SU-DHL-6 (cell line): ENCODE measurements around the gene GIPC3.

ENCODE experiments used
- H2AFZ ChIP-seq: fragments of 200-600 bp; sonication (generic); 2 replicates; pipeline ENCODE4 v1.6.1; 2014; ENCODE audit warnings: low read depth, mild to moderate bottlenecking, moderate library complexity, mixed read lengths, antibody characterized with exemption, low read length; ENCODE audit not compliant: severe bottlenecking
- H3F3A ChIP-seq: fragments of 200-600 bp; shearing (Covaris generic); 2 replicates; pipeline ENCODE4 v1.6.0; 2016; ENCODE audit warnings: antibody characterized with exemption, mild to moderate bottlenecking; ENCODE audit not compliant: insufficient read depth
- H3K27ac ChIP-seq: fragments of 200-600 bp; sonication (generic); 2 replicates; pipeline ENCODE4 v1.5.1; 2016; ENCODE audit warnings: low read depth, mild to moderate bottlenecking, low read length, moderate library complexity, mixed read lengths
- H3K27me3 ChIP-seq: fragments of 200-600 bp; sonication (generic), shearing (Covaris generic); 2 replicates; pipeline ENCODE4 v1.6.0; 2014; ENCODE audit warnings: mild to moderate bottlenecking, low read length
- H3K36me3 ChIP-seq: fragments of 200-600 bp; sonication (generic); 2 replicates; pipeline ENCODE4 v1.6.1; 2014; ENCODE audit warnings: mild to moderate bottlenecking, low read length, mixed read lengths
- H3K4me2 ChIP-seq: fragments of 300-600, 200-600 bp; shearing (Covaris generic), sonication (generic); 2 replicates; pipeline ENCODE4 v1.6.0; 2014; ENCODE audit warnings: low read length, low read depth, mild to moderate bottlenecking; ENCODE audit not compliant: poor library complexity, severe bottlenecking
- H3K4me3 ChIP-seq: fragments of 200-600 bp; sonication (generic); 2 replicates; pipeline ENCODE4 v1.5.1; 2014; ENCODE audit warnings: antibody characterized with exemption, low read length, mild to moderate bottlenecking, mixed read lengths; ENCODE audit not compliant: insufficient read depth, poor library complexity, severe bottlenecking
- H3K79me2 ChIP-seq: fragments of 200-600 bp; sonication (generic); 2 replicates; pipeline ENCODE4 v1.6.1; 2014; ENCODE audit warnings: mild to moderate bottlenecking, low read length, moderate library complexity; ENCODE audit not compliant: insufficient read depth
- H3K9ac ChIP-seq: fragments of 200-600 bp; sonication (generic); 2 replicates; pipeline ENCODE4 v1.7.0; 2014; ENCODE audit warnings: mild to moderate bottlenecking, low read length
- H3K9me2 ChIP-seq: fragments of 200-600 bp; sonication (generic); replicated peaks from 2 replicates; pipeline ENCODE4 v1.6.1; 2014; ENCODE audit warnings: low read length; ENCODE audit not compliant: insufficient read depth
- H3K9me3 ChIP-seq: fragments of 200-600 bp; sonication (generic); 2 replicates; pipeline ENCODE4 v1.6.1; 2014; ENCODE audit warnings: low read length, mixed read lengths; ENCODE audit not compliant: insufficient read depth
- H4K20me1 ChIP-seq: fragments of 200-600 bp; sonication (generic); 2 replicates; pipeline ENCODE4 v1.6.1; 2014; ENCODE audit warnings: low read depth, mild to moderate bottlenecking, antibody characterized with exemption, low read length, moderate library complexity, mixed read lengths
- EZH2phosphoT487 ChIP-seq: fragments of 200-600 bp; sonication (generic), shearing (Covaris generic); conservative IDR thresholded peaks from 2 replicates; pipeline ENCODE4 v1.6.1; 2018; ENCODE audit warnings: mild to moderate bottlenecking, antibody characterized with exemption, low read length, moderate library complexity, mixed read lengths
- TF ChIP-seq, protein P1 (sequence below): fragments of 200-600 bp; sonication (generic); IDR thresholded peaks from one replicate; pipeline ENCODE4 v1.5.1; 2017; ENCODE audit warnings: antibody characterized with exemption, mild to moderate bottlenecking, low read length, moderate library complexity; ENCODE audit not compliant: insufficient read depth, poor library complexity, severe bottlenecking

GIPC3 gene

DNA sequence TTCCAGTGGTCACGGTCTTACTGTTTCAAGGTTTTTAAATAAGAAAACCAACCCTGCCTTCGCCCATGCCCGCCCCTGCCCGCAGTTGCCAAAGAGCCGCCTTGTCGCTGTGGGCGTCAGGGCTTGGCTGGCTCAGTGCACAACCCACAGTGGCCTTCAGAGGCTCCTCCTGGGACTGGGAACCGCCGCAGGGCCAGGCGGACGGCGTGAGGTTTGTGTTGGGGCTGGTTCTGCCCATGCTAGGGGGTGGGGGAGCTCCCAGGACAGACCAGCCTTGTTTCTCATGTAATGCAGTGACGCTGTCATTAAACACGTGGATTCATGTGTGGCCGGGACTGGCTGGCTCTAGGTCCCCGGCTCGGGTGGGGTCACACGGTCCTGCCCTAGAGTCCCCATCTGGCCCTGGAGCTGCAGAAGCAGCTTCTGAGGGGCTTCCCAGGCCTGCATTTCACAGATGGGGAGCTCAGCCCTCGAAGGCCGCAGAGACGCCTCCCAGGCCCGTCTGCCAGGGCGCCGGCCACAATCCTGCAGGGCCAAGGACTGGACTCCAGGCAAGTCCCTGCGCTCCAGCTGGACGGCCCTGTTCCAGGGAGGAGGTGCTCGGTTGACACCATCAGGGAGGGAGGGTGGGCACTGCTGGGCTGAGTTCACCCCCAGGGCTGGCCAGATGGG, 48.7 kb upstream of the GIPC3 start:
- no peaks in the 10 kb centered on the region for H3K36me3 ChIP-seq
- H3F3A ChIP-seq, result no peaks in the 10 kb centered on the region
- no peaks in the 10 kb centered on the region for H3K27me3 ChIP-seq
- no peak overlapping the region for H2AFZ ChIP-seq
- no peak for TF ChIP-seq EZH2phosphoT487
- TF ChIP-seq, protein P1, sequence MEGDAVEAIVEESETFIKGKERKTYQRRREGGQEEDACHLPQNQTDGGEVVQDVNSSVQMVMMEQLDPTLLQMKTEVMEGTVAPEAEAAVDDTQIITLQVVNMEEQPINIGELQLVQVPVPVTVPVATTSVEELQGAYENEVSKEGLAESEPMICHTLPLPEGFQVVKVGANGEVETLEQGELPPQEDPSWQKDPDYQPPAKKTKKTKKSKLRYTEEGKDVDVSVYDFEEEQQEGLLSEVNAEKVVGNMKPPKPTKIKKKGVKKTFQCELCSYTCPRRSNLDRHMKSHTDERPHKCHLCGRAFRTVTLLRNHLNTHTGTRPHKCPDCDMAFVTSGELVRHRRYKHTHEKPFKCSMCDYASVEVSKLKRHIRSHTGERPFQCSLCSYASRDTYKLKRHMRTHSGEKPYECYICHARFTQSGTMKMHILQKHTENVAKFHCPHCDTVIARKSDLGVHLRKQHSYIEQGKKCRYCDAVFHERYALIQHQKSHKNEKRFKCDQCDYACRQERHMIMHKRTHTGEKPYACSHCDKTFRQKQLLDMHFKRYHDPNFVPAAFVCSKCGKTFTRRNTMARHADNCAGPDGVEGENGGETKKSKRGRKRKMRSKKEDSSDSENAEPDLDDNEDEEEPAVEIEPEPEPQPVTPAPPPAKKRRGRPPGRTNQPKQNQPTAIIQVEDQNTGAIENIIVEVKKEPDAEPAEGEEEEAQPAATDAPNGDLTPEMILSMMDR, result no peak
- H3K79me2 ChIP-seq, result no peaks in the 10 kb centered on the region
- no peak overlapping the region for H3K4me3 ChIP-seq
- H3K9me2 ChIP-seq, result no peaks in the 10 kb centered on the region
- no peaks in the 10 kb centered on the region for H4K20me1 ChIP-seq
- H3K4me2 ChIP-seq, result no peak overlapping the region
- H3K27ac ChIP-seq, result no peak overlapping the region
- H3K9ac ChIP-seq, result no peak overlapping the region
- H3K9me3 ChIP-seq, result no peaks in the 10 kb centered on the region

DNA sequence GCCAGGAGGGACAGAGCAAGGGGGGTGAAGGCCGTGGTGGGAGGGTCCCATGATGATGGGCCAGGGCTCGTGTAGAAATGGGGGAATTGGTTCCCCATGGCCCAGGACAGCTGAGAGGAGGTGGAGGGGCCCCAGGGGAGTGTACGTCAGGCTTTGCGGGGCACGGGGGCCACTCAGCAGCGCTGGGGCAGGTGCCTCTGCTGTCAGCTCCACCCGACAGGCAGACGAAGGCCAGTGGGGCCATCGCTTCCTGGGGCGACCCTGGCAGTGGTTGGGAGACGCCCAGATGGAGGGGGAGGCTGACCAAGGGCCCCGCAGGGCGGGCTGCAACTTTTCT, 48.2 kb upstream of the GIPC3 start:
- Histone ChIP-seq H3K27ac (no peak overlapping the region), H4K20me1 (no peaks in the 10 kb centered on the region), H3K4me3 (no peak overlapping the region), H3K9me3 (no peaks in the 10 kb centered on the region), H3K79me2 (no peaks in the 10 kb centered on the region), H3K36me3 (no peaks in the 10 kb centered on the region), H3K4me2 (no peak overlapping the region), H3K27me3 (no peaks in the 10 kb centered on the region), H3K9me2 (no peaks in the 10 kb centered on the region), H2AFZ (no peak overlapping the region), H3F3A (no peaks in the 10 kb centered on the region), H3K9ac (no peak overlapping the region)
- TF ChIP-seq EZH2phosphoT487, result no peak
- TF ChIP-seq, protein P1, result no peak

- no peaks in the 10 kb centered on the region for H3K27me3 ChIP-seq
- no peaks in the 10 kb centered on the region for H3K79me2 ChIP-seq
- no peaks in the 10 kb centered on the region for H3K9me2 ChIP-seq
- TF ChIP-seq EZH2phosphoT487, result no peak
- TF ChIP-seq, protein P1, result no peak
- H2AFZ ChIP-seq, result no peak overlapping the region
- no peak overlapping the region for H3K9ac ChIP-seq
- no peak overlapping the region for H3K4me2 ChIP-seq
- no peak overlapping the region for H3K27ac ChIP-seq
- H3K4me3 ChIP-seq, result no peak overlapping the region
- H3K9me3 ChIP-seq, result no peaks in the 10 kb centered on the region
- no peaks in the 10 kb centered on the region for H3F3A ChIP-seq
- no peaks in the 10 kb centered on the region for H3K36me3 ChIP-seq
- H4K20me1 ChIP-seq, result no peaks in the 10 kb centered on the region
Observed at GRCh38 chr19:3537438-3538240, 47.6 kb upstream of the GIPC3 start.
